Breast epithelium (tissue), 4 donors: Measurements from ENCODE around the gene PRMT5. TPM values are rescaled to one million over a fixed set of nuclear protein-coding genes. Genes with fewer than 3 reads are reported as not detected.

Source experiments
- DNase-seq, 2 donors: peaks; one replicate each; pipeline ENCODE4 v3.0.0-alpha.2; 2019; ENCODE audit warnings: low spot score in 2 of 2
- H3K27ac ChIP-seq, 2 donors: fragments of 200-600 bp; sonication (generic) in 1 of 2; one replicate each; pipeline ENCODE4 v1.5.1; 2016 to 2019; ENCODE audit warnings: mild to moderate bottlenecking in 1 of 2
- H3K27me3 ChIP-seq, 2 donors: fragments of 200-600 bp; sonication (generic) in 1 of 2; one replicate each; pipeline versions ENCODE4 v1.5.1 to v1.6.0; 2017 to 2019; ENCODE audit warnings: control low read depth in 1 of 2, mild to moderate bottlenecking in 1 of 2
- H3K36me3 ChIP-seq: fragments of 200-600 bp; one replicate; pipeline ENCODE4 v1.5.1; 2019
- H3K4me1 ChIP-seq, 2 donors: fragments of 200-600 bp; sonication (generic); one replicate each; pipeline ENCODE4 v1.5.1; 2016 to 2019; ENCODE audit warnings: control low read depth in 1 of 2
- H3K4me3 ChIP-seq, 3 donors: fragments of 200-600 bp; sonication (generic); 1 replicate in 2 of 3; 2 replicates in 1 of 3; pipeline ENCODE4 v1.5.1; 2016 to 2019; ENCODE audit warnings: mild to moderate bottlenecking in 3 of 3, moderate library complexity in 2 of 3
- H3K9me3 ChIP-seq, 2 donors: fragments of 200-600 bp; sonication (generic) in 1 of 2; one replicate each; pipeline ENCODE4 v1.5.1; 2016 to 2019; ENCODE audit warnings: control low read depth in 1 of 2
- CTCF ChIP-seq, 3 donors: fragments of 450-650 bp; IDR thresholded peaks; one replicate each; pipeline ENCODE4 v1.5.1; 2016 to 2017; ENCODE audit warnings: antibody characterized with exemption in 3 of 3, mild to moderate bottlenecking in 3 of 3, moderate library complexity in 3 of 3
- POLR2A ChIP-seq: fragments of 450-650 bp; IDR thresholded peaks from one replicate; pipeline ENCODE4 v1.6.1; 2016; ENCODE audit warnings: antibody characterized with exemption, mild to moderate bottlenecking, moderate library complexity
- POLR2AphosphoS5 ChIP-seq, 3 donors: sonication (generic); formaldehyde crosslinking; IDR thresholded peaks; one replicate each; pipeline ENCODE4 v1.6.1; 2017; ENCODE audit warnings: antibody characterized with exemption in 3 of 3
- intact Hi-C: fragments of 100-400 bp; cut with DNase I; formaldehyde crosslinking; loops from one replicate; pipeline ENCODE4 v1.15.1; 2023; ENCODE audit warnings: low total_unique reads
- total RNA-seq, 3 donors: library from RNA; depleted of rRNA; stranded (reverse); fragments of >200 nt; gene quantifications; one replicate each; pipeline ENCODE4 v1.1.0, GENCODE V29; 2016

Gene PRMT5
- total RNA-seq, 3 donors from 2014 or later: 48.6 to 80.6 (median 71.4) TPM

- no peaks in the 10 kb centered on the region for H3K9me3 ChIP-seq
- H3K36me3 ChIP-seq: peaks cover 11% of the 10 kb centered on the region
- H3K4me1 ChIP-seq: peaks cover 0 to 9% of the 10 kb centered on the region in 2 donors
- no peak for DNase-seq
- TF ChIP-seq CTCF (IDR thresholded peaks at IDR 0.05) (no peak), POLR2A (no peak), POLR2AphosphoS5 (IDR thresholded peaks at IDR 0.05) (no peak)
- no peaks in the 10 kb centered on the region for H3K27me3 ChIP-seq
- H3K27ac ChIP-seq: peak overlapping the region; percentile 96 to 99
- peak overlapping the region; percentile 78 to 99 (median 95) for H3K4me3 ChIP-seq
- intact Hi-C loops: no loop called here
Measured at GRCh38 chr14:22870811-22871223, 58.4 kb downstream of the PRMT5 start.

Other genes with a start within 250 kb of the PRMT5 start
- gene OXA1L, start 162.7 kb downstream of the PRMT5 start, total RNA-seq: 100 to 1,000 TPM in 2 of 3 donors, 10 to 100 TPM in 1; 80.0 to 145 (median 101) TPM
- gene SLC7A7, start 113.9 kb downstream of the PRMT5 start, total RNA-seq: 10 to 100 TPM; 17.4 to 46.4 (median 27.2) TPM
- gene MRPL52, start 99.5 kb downstream of the PRMT5 start, total RNA-seq: 10 to 100 TPM; 22.7 to 39.4 (median 34.7) TPM
- gene MMP14, start 92.8 kb downstream of the PRMT5 start, total RNA-seq: 100 to 1,000 TPM in 2 of 3 donors, 10 to 100 TPM in 1; 84.4 to 361 (median 136) TPM
- 10 to 100 TPM; 70.1 to 97.5 (median 82.3) TPM for gene LRP10, start 57.6 kb downstream of the PRMT5 start, total RNA-seq
- gene REM2, start 46.2 kb downstream of the PRMT5 start, total RNA-seq: 1 to 10 TPM in 2 of 3 donors, under 1 TPM in 1; 0.96 to 1.3 (median 1.2) TPM
- gene RBM23, start 10.2 kb downstream of the PRMT5 start, total RNA-seq: 100 to 1,000 TPM in 2 of 3 donors, 10 to 100 TPM in 1; 85.5 to 194 (median 174) TPM
- gene HAUS4, start 27.7 kb upstream of the PRMT5 start, total RNA-seq: 10 to 100 TPM; 67.3 to 86.5 (median 68.3) TPM
- gene AJUBA, start 53.2 kb upstream of the PRMT5 start, total RNA-seq: 10 to 100 TPM in 2 of 3 donors, 1 to 10 TPM in 1; 3.2 to 24.0 (median 18.7) TPM
- 10 to 100 TPM; 10.8 to 24.1 (median 19.4) TPM for gene C14orf93, start 80.8 kb upstream of the PRMT5 start, total RNA-seq
- gene PSMB5, start 105.5 kb upstream of the PRMT5 start, total RNA-seq: 100 to 1,000 TPM; 120 to 144 (median 129) TPM
- not detected for gene PSMB11, start 112.8 kb upstream of the PRMT5 start, total RNA-seq
- gene CDH24, start 128.1 kb upstream of the PRMT5 start, total RNA-seq: 1 to 10 TPM; 2.2 to 5.2 (median 3.2) TPM
- gene ACIN1, start 165.8 kb upstream of the PRMT5 start, total RNA-seq: 100 to 1,000 TPM; 106 to 151 (median 145) TPM
- gene C14orf119, start 166.1 kb upstream of the PRMT5 start, total RNA-seq: 10 to 100 TPM; 29.6 to 34.4 (median 32.8) TPM
- not detected for gene CIROP, start 175.6 kb upstream of the PRMT5 start, total RNA-seq
- under 1 TPM in 1 of 3 donors, not detected in 2; 0.32 TPM for gene CEBPE, start 189.9 kb upstream of the PRMT5 start, total RNA-seq